A375 (cell line): ENCODE data around the gene NFILZ. TPM values are rescaled to one million over a fixed set of nuclear protein-coding genes. Genes with fewer than 3 reads are reported as not detected.

ENCODE experiments used
- total RNA-seq: library from RNA; depleted of rRNA; stranded (reverse); fragments of >200 nt; shearing (Covaris generic); gene quantifications from 2 replicates; pipeline ENCODE4 v1.2.3, GENCODE V29; 2014; rRNA removed

The NFILZ gene, protein sequence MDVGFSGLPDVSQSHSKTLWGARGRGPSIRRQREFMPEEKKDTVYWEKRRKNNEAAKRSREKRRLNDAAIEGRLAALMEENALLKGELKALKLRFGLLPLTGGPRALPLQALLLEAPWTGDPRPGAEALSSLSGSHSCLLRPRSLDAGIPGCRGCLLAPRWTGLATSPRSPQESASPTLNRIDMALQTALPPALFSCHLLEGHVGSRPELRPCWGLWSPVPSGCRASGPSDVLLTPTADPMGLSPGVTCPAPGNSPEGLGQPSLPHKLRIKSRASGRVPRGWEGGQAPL
- total RNA-seq: not detected in 2 replicates

DNA sequence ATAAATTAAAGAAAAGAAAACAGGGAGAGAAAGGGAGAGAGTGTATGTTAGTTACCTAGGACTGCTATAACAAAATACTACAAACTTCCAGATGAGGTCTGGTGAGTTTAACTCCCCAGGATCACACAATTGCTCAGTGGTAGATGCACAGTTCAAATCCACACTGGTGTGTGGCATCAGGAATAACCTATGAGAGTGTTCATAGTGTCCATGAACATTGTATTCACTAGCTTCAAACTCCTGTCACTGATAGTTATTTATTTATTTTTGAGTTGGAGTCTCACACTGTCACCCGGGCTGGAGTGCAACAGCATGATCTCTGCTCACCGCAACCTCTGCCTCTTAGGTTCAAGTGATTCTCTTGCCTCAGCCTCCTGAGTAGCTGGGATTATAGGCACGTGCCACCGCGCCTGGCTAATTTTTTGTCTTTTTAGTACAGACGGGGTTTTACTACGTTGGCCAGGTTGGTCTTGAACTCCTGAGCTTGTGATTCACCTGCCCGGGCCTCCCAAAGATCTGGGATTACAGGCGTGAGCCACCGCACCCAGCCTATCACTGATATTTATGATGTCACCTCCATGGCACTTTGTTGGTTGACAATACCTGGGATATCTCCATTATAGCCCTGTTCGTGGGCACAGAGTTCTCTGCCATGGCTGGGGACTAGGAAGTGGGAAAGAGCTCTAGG lies at the start of gene NFILZ:
TSS of gene NFILZ (plus strand) at position 638 of the 688 bp plus-strand sequence. CDS start 46,133 bp downstream, outside the sequence.

GRCh38 chr19:8610041-8610935 lies 20.1 kb upstream of the NFILZ start, which contains the start of gene ADAMTS10:
Gene ADAMTS10, minus strand, starts transcription at chr19:8610715. Its CDS starts 5,005 bp downstream, at chr19:8605710.

Other genes starting within 250 kb of the NFILZ start
- gene RAB11B, start 240.3 kb upstream of the NFILZ start, total RNA-seq: 25.3 and 28.4 TPM in 2 replicates
- gene MARCHF2, start 217.3 kb upstream of the NFILZ start, total RNA-seq: 20.3 and 22.7 TPM in 2 replicates
- 145 and 173 TPM in 2 replicates for gene HNRNPM, start 185.7 kb upstream of the NFILZ start, total RNA-seq
- gene PRAM1, start 128.0 kb upstream of the NFILZ start, total RNA-seq: not detected in 2 replicates
- gene ZNF414, start 116.5 kb upstream of the NFILZ start, total RNA-seq: 18.4 and 18.5 TPM in 2 replicates
- gene MYO1F, start 53.2 kb upstream of the NFILZ start, total RNA-seq: 0.41 and 0.56 TPM in 2 replicates
- 2.4 and 2.7 TPM in 2 replicates for gene ADAMTS10, start 19.9 kb upstream of the NFILZ start, total RNA-seq
- not detected in 2 replicates for gene ACTL9, start 68.2 kb downstream of the NFILZ start, total RNA-seq
- gene OR2Z1, start 91.0 kb downstream of the NFILZ start, total RNA-seq: not detected in 2 replicates
- gene ZNF558, start 201.7 kb downstream of the NFILZ start, total RNA-seq: 18.3 and 20.3 TPM in 2 replicates
- gene MBD3L1, start 201.7 kb downstream of the NFILZ start, total RNA-seq: not detected in 2 replicates